Kidney tubule cell (primary cell): ENCODE measurements around the gene TMCO4.

Experiments
- DNase-seq: peaks from one replicate; pipeline ENCODE4 v3.0.0-alpha.2; 2018; ENCODE audit warnings: low spot score

Gene TMCO4

GRCh38 chr1:19775317-19775716 is 24.4 kb downstream of the TMCO4 start:
- peak; percentile 33 for DNase-seq

GRCh38 chr1:19774180-19774785 is 25.4 kb downstream of the TMCO4 start:
- DNase-seq, result no peak

- DNase-seq, result no peak
These were observed 26.2 kb downstream of the TMCO4 start for GRCh38 chr1:19773485-19773884.

GRCh38 chr1:19772053-19772452 is 27.7 kb downstream of the TMCO4 start:
- no peak for DNase-seq

- no peak for DNase-seq
These were observed 28.4 kb downstream of the TMCO4 start for GRCh38 chr1:19771350-19771749.

GRCh38 chr1:19770436-19771190 is 29.1 kb downstream of the TMCO4 start:
- DNase-seq, result no peak

DNA sequence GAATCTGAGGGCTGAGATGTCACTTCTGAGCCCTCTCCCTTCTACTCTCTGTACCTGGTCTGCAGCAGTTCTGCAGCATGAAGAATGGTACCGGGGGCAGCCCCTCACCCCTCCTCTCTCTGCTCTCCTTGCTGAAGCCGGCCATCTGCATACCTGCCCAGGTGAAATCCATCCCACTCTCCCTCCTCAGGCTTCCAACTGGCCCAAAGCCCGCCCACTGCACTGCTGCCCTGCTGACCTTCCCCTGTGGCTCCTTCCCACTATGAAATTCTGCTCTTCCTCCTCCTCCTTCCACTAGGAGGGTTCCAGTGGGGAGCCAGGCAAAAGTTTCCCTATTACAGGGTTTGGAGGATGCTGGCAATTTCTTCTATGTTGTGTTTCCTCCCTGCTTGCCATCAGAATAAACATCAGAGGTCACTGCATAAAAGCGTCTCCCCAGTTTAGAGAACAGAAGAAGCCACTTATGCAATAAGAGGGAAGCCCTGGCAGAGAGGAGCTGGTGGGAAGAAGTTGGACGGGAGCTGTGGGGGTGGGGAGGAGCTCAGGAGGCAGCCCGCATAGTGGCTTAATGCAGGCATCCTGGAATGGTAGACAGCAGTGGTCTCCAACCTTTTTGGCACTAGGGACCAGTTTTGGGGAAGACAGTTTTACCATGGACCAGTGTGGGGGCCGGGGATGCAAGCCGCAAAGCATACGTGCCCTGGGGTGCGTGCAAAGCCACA is 30.3 kb downstream of the TMCO4 start:
- DNase-seq, result no peak

DNA sequence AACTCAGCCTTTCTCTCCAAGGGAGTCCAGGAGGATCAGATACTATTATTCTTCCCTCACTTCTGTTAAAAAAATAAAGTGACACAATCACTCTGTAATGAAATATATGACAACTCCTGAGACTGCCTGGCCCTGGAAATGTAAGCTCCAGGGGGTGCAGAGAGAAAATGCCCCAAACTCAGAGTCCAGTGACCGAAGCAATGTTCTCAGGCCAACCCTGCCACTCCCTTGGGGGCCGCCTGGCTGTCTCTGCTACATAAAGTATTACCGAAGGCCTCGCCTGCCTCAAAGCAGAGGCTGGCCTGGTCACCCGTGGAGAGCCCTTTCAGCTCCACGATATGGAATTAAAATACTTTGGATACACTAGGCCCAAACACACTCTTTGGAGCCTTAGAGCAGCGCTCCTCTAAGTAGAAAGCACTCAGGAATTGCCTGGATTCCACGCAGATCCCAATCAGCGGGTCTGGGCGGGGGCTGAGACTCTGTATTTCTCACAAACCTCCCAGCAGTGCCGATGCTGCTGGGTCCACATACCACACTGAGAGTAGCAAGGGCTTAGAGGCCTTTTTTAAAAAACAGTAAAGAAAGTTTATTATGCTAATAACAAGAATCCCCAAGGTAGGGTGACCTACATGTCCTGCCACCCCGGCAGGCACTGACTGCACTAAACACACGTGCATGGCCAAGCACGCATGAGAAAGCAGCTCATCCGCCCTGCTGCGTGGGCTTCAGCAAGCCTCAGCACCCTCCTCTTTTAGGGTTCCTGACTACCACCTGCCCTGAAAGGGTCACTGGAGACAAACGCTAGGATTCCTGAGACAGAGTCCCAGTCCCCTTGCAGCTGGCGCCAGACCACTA is 31.1 kb downstream of the TMCO4 start:
- no peak for DNase-seq

- peak; percentile 96 for DNase-seq
These were observed 34.1 kb downstream of the TMCO4 start for GRCh38 chr1:19765623-19766022.

DNA sequence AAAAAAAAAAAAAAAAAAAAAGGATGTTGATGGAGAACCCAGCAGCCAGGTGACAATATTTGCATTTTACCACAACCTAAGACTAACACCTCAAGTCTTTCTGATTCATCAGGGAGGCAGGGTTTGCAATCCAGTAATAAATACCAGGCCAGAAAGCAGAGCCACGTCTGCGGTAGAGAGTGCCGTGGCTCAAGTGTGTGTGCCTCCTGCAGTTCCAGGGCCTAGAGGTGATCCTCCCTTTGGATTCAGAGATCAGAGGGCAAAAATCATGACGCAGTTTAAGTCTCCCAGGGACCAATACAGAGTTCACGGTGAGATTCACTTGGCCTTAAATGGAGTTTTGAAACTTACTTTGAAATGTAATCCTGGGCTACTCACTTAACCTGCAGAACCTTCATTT is 34.9 kb downstream of the TMCO4 start:
- peak; percentile 95 for DNase-seq

DNA sequence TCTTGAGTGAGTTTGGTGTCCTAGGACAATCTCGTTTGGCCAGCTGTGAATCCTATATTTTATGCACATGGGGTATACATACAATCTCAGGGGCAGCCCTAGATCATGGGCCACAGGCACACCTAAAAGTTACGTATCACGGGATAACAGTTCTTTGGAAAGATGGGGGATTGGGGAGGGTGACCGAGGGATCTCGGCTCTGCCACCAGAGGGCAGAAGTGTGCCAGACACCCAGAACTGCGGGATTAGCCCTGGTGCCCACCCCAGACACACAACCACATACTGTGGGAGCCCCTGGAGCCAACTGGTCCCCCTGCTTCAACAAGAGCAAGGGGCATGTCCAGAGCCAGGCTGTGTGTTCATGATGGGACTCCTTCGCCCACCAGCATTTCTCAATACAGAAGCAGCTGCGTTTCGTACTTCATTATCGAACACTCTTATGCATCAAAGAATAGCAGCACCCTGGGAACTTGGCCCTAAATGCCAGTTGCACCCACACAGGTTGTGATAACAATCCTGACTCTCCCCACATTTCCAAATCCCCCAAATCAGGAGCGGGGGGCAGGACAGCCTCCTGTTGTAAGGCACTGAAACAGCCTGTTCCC is 37.4 kb downstream of the TMCO4 start:
- peak; percentile 21 for DNase-seq

DNA sequence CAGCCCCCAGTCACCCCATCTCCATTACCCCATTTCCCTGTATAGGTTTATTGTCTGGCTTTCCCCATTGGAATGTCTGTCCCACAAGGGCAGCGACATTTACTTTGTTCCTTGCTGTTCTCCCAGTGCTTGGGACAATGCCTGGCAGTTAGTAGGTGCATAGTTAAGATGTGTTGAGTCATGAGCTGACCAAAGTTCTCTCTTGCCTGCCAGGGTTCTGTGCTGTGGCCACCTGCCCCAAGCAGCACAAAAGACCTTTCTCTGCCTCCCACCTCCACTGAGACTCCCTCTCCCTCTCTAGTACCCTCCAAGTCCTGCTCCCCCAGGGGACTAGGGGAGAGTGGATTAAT is 40.0 kb downstream of the TMCO4 start:
- DNase-seq, result peak; percentile 57

- peak; percentile 89 for DNase-seq
These were observed 41.4 kb downstream of the TMCO4 start for GRCh38 chr1:19758227-19758830.

- no peak for DNase-seq
These were observed 42.1 kb downstream of the TMCO4 start for GRCh38 chr1:19757641-19758040.

DNA sequence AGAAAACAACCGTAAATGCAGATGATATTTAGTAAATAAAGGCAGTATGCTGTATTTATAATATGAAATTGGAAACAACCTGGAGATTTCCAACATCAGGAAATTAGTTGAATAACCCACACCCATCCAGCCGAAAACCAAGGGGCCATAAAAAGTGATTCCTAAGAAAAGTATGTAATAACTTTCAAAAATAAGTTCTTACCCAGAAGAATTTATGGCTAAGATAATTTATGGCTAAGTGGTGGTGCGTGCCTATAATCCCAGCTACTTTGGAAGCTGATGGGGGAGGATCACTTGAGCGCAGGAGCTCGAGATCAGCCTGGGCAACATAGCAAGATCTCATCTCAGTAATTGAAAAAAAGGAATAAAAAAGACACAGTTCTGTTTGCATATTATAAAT is 43.2 kb downstream of the TMCO4 start:
- DNase-seq, result no peak

GRCh38 chr1:19754482-19754881 is 45.2 kb downstream of the TMCO4 start:
- no peak for DNase-seq

DNA sequence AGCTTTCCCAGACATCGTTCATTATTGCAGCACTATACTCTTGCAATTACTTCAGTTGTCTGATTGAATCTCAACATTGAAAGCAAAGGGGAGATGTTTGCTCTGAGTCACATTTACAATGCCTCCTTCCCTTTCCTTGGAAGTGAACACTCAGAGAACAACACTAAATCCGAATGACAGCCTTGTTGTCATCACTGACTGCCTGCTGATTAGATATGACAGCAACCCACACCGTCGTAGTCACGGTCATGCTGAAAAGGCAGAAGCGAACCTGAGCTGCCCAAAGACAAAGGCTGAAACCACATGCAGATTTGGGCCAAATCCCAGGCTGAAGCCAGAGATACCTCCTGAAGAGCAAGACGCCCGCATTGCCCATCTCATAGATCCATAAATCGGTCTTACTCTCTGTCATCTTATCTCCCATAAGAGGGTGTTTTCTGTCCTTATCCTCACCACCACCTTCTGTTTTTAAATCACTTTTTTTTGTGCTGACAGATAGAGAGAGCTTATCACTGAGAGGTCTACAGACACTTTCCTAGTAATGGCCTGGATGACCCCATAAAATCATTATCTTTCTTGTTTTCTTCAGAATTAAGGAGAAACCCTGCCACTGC is 47.5 kb downstream of the TMCO4 start:
- no peak for DNase-seq

DNA sequence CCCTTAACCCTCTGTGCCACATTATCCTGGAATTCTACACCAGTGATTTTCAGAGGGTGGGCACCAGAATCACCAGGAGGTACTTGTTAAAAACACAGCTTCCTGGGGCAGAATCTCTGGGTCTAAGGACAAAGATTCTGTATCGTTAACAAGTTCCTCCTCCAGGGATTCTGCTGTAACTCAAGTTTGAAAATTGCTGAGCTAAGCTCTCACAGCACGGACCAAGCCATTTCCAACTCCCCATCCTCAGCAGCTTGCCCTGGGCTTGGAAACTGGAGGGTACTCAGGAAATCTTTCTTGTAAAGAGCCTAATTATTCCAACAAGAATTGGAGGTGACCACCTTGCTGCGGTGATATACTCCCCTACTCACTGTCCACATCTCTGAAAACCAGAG is 48.8 kb downstream of the TMCO4 start:
- DNase-seq, result no peak

- peak; percentile 83 for DNase-seq
These were observed 49.4 kb downstream of the TMCO4 start for GRCh38 chr1:19750101-19750881.

DNA sequence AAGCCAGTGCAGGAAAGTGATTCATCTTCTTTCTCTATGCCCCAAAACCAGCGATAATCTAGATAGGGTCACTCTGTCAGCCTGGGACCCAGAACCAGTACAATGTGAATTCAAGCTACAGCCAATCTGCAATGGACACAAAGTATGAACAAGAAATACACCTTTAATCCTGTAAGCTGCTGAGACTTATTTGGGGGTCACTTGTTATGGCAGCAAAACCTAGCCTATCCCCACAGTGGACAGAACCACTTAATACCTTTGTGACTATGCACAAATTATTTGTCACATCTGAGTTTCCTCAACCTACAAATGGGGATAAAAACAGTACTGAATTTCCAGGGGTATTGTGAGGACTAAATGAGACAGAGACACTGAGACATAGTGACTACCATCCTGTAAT is 50.0 kb downstream of the TMCO4 start:
- no peak for DNase-seq
